ENCODE data around the gene MRPL42.
"Not testable (repeated sequence)": the region's sequence is repeated elsewhere in the genome, so short reads cannot be mapped to it uniquely, and the experiment has no call there.

Gene MRPL42

DNA sequence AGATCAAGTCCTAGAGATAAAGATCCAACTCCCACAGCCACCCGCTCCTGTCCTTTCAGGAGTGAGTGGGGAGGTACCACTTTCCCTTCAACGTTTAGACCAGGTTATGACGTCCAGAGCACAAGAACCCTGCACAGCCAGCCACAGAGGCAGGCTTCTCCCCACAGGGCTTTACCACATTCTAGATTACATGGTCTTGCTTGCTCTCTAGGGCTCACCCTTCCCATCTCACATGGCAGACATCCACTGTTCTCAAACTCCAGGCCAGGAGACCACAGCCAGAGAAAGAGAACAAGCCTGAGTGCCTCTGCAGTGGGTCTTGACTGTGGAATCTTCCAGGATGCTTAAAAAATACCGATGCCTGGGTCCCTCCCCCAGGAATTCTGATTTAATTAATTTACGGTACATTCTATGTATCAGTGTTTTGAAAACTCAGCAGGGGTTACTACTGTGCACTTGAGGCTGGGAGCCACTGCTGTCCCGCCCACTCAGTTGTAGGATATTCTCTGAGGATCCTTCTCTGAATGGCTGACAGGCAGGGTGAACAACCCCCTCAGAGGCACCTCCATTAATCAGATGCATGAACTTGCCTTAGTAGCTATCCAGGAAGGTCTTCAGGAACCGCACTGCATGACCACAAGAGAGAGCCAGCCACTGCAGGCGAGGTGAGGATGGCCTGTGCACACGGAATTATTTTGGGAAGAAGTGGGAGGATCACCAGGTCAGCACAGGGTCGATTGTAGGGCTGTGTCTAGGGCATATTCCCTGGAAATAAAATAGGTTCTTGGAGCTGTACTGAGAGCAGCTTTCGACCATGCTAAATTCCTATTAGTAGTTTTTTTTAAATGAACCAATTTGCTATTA lies 83.7 kb downstream of the MRPL42 start:
- DNase-seq: no peak

DNA sequence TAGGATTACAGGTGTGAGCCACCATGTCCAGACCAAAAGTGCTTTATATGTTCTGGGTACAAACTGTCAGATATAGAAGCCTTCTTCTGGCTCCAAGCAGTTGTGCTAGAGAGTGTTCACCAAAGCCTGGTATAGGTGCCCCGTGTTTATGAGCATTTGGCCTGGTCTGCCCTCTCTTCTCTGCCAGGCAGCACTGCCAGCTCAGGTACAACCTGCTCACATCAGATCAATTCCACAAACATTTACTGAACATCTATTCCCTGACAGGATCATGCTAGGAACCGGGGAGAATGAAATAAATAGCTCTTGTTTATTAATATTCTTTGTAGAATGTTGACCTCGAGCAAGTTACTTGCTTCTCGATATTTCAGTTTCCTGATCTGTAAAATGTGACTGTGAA lies 85.1 kb downstream of the MRPL42 start:
- DNase-seq: no peak

DNA sequence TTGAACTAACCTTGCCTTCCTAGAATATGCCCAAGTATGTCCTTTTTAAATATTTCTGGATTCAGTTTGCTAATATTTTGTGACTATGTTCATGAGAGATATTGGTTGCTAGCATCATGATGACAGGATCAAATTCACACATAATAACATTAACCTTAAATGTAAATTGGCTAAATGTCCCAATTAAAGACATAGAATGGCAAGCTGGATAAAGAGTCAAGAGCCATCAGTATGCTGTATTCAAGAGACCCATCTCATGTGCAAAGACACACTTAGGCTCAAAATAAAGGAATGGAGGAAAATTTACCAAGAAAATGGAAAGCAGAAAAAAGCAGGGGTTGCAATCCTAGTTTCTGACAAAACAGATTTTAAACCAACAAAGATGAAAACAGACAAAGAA lies 90.6 kb downstream of the MRPL42 start:
- DNase-seq: not testable (repeated sequence)

DNA sequence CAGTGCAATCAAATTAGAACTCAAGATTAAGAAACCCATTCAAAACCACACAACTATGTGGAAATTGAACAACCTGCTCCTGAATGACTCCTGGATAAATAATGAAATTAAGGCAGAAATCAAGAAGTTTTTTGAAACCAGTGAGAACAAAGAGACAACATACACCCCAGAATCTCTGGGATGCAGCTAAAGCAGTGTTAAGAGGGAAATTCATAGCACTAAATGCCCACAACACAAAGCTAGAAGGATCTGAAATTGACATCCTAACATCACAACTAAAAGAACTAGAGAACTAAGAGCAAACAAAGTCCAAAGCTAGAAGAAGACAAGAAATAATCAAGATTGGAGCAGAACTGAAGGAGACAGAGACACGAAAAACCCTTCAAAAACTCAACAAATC lies 91.4 kb downstream of the MRPL42 start:
- not testable (repeated sequence) for DNase-seq

DNA sequence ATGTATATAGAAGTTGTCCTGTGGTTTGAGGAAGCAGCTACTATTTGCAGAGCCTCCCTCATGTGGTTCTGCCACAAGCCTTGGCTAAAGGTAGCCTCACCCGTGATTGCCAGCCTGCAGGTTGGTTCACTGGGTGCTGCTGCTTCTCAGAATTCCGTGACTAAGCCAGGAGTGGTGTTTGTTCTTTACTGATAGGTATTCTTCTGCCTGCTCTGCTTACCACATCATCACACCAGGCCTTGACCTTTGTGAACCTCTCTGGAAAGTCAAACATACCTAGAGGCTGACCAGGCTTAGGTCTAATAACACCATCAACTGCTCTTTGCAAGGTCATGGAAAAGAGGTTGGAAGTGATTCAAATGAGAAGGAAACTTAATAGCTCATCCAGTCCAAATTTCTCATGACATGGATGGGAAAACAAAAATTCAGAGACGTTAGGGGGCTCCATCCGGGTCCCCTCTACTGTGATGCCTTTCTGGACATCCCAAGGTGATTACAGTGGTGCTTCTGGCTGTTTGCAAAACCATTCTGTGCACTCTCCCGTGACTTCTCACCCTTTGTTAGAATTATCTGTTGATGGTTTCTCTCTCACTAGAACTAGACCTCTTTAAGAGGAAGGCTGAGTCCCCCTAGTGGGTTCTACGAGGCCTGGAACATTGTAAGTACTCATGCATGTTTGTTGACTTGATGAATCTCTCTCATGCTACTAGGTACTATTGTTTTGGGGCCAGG lies 96.7 kb downstream of the MRPL42 start:
- peak; percentile 78 for DNase-seq

DNA sequence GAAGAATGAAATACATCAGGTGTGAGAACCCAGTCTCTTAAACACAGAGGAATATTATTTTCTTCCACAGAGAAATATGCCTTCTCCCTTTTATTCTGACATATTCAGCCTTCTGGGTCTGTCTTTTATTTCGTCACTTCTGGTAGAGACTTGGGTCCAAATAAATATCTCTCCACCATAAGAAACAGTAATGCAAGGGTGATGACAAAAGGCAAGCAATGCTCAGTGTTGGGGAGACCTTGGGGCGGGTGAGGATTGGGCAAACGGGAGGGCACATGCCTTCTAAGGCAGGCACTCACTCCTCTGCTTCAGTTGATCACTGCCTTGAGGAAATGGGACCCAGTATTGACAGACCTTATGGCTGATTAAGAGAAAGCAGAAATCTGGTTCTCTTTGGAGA lies 98.4 kb downstream of the MRPL42 start:
- no peak for DNase-seq
